Activated T-cell treated with anti-CD3 and anti-CD28 coated beads for 24 hours (primary cell): Measurements from ENCODE around the gene MARK3.
A peak's percentile ranks its signal among the peaks of the same experiment; 100 is the strongest.
"Not testable (repeated sequence)": the region's sequence is repeated elsewhere in the genome, so short reads cannot be mapped to it uniquely, and the experiment has no call there.

Experiments used
- DNase-seq: peaks from one replicate; pipeline ENCODE4 v3.0.0-alpha.2; 2020; ENCODE audit warnings: low read depth

The MARK3 gene

DNA sequence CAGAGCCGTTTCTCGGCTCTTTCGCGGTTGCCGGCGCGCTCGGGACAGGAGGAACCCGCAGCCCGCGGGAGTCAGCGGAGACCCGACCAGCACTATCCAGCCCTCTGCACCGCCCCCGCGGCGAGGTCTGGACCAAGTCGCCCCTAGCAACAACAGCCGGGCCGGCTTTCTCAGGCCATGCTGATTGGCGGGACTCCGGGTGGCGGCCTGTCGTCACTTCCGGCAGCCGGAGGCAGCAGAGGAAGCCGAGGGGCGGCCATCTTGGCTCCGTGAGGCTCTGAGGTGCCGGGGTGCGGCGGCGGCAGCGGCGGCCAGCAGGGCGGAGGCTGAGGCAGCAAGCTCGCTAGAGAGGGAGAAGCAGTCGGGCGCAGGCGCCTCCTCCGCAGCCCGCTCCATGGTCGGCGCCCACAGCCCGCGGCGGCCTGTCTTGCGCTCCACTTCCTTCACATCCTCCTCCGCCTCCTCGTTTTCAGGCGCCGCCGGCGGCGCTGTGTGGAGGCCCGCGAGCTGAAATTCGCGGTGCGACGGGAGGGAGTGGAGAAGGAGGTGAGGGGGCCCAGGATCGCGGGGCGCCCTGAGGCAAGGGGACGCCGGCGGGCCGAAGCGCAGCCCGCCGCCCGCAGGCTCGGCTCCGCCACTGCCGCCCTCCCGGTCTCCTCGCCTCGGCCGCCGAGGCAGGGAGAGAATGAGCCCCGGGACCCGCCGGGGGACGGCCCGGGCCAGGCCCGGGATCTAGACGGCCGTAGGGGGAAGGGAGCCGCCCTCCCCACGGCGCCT lies at the start of gene MARK3:
TSS of gene MARK3 (plus strand) at position 264 of the 777 bp plus-strand sequence. CDS start 615 bp downstream, outside the sequence.
- peak; percentile 96 for DNase-seq

GRCh38 chr14:103336191-103336590 lies 49.0 kb upstream of the MARK3 start:
- DNase-seq: no peak

- no peak for DNase-seq
These were observed 47.4 kb upstream of the MARK3 start for GRCh38 chr14:103337794-103338193.

- no peak for DNase-seq
These were observed 45.7 kb upstream of the MARK3 start for GRCh38 chr14:103339561-103339960.

- DNase-seq: no peak
These were observed 44.6 kb upstream of the MARK3 start for GRCh38 chr14:103340480-103341212.

DNA sequence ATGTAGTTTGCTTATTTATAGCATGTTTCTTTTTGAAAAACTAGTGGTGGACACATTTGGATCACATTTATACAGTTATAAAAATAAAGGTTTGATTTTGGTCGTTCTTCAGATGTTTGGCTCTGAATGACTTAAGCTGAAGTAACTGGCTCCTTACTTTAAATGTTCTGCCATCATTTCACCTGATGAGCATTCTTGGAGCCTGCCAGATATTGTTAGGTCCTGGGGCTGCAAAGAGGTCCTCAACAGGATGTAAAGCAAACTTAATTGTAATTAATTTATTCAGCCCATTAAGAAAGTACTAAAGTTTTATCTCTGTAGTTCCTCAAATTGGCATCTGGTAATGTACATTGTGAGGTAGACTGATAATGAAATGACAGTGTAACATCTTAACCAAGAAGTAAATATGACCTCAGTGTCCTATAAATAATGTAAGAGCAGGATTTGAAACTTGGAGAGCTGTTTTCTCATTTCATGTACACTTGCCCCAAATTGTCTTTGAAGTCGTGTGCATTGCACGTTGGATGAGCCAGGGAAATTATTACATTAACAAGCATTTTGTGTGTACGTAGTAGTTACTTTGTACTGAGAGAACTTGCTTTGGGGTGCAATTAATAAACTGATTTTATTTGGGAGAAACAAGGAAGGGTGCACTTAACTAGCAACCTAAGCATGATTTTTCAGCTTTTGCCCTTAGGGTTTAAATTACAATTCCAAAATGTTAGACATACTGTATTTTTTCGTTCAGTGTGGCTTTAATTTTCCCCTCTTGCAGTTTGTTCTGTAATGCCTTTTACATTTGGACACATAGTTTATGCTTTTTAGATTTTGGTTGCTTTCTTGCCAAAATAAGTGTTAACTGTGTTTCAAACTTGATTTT lies 43.7 kb upstream of the MARK3 start:
- DNase-seq: no peak

GRCh38 chr14:103343164-103343879 lies 41.9 kb upstream of the MARK3 start:
- no peak for DNase-seq

- DNase-seq: no peak
These were observed 41.1 kb upstream of the MARK3 start for GRCh38 chr14:103343905-103344797.

DNA sequence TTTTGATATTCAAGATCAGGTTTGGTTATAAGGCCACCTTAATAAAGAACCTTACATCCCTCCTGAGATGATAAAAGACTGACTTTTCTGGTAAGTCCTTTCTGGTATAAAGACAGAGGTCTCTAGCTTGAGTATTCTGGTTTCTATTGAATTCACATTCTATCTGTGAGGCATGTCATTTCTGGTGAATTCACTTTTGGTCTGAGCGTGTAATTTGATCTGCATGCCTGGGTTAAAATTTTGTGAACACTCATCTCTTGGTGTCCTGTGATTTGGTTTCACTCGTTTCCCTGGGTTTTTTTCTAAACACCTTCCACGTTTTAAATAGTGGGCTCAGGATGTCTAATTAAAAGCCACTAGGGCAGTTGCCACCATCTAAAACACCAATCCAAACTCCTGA lies 38.9 kb upstream of the MARK3 start:
- no peak for DNase-seq

DNA sequence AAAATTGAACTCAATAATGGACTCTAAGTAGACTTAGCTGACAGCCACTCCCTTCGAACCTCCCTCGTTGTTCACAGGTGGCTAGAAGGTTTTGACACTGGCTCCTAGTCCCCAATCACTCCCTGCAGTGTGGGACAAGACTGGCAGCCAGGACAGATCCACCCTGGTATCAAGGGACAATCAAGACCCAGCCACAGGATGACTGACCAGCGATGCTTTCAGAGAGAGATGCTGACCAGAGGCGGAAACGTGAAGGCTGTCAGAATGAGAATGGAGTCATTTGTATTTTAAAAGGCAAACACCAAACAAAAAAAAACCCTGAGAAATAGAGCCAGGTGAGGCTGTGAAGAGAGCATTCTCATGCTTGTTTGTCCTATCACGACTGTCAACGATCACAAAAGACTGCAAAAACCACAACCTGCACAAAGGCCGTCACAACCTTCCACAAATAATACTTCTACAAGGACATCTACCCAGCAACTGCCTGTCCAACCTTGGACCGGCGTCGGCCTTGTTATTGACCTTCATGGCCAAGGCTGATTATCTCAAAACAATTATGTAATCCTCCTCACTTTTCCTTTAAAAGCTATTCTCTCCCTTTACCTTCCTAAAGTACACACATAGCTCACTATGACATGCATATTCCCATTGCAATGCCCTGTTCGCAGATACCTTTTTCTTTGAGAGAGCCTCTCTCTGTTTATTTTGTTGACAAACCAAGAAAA lies 38.0 kb upstream of the MARK3 start:
- DNase-seq: no peak

DNA sequence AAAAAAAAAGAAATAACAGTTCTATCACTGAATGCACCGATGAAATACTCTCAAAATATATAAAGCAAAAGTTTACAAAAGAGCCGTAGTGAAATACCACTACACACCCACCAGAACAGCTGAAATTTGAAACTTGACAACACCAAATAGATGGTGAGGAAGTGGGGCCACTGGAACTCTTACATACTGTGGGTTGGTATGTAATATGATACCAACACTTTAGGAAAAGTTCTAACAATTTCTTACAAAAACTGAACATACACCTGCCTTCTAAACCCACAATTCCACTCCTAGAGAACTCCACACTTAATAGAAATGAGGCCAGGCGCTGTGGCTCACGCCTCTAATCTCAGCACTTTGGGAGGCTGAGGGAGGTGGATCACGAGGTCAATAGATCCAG lies 37.1 kb upstream of the MARK3 start:
- no peak for DNase-seq

- no peak for DNase-seq
These were observed 35.2 kb upstream of the MARK3 start for GRCh38 chr14:103349982-103350381.

DNA sequence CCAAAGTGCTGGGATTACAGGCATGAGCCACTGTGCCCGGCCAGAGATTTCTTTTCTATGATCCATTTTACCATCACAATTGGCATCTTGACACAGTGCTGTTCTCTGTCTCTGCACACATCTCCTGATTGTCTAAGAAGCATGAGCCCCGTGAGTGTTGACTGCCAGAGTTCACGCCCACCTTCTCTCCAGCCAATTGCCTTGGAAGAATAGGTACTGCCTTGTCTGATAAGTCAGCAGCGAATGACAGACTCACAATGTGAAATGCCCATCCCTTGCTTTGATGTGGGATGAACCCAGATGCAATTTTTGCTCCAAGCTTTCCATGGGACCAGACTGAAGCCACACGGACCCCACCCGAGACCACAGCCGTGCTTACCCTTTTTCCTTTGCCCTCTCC lies 31.9 kb upstream of the MARK3 start:
- DNase-seq: no peak

DNA sequence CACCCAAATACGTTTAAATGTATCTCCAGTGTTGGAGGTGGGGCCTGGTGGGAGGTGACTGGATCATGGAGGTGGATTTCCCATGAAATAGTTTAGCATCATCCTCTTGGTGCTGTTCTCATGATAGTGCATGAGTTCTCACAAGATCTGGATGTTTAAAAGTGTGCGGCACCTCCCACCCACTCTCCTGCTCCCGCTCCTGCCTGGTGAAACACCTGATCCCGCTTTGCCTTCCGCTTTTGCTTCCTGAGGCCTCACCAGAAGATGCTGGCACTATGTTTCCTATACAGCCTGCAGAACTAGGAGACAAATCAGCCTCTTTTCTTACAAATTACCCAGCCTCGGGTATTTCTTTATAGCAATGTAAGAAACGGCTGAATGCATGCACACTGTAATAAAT lies 31.1 kb upstream of the MARK3 start:
- no peak for DNase-seq

GRCh38 chr14:103356024-103356682 lies 29.1 kb upstream of the MARK3 start:
- no peak for DNase-seq

GRCh38 chr14:103357552-103357951 lies 27.7 kb upstream of the MARK3 start:
- DNase-seq: not testable (repeated sequence)

- no peak for DNase-seq
These were observed 24.7 kb upstream of the MARK3 start for GRCh38 chr14:103360548-103360947.

DNA sequence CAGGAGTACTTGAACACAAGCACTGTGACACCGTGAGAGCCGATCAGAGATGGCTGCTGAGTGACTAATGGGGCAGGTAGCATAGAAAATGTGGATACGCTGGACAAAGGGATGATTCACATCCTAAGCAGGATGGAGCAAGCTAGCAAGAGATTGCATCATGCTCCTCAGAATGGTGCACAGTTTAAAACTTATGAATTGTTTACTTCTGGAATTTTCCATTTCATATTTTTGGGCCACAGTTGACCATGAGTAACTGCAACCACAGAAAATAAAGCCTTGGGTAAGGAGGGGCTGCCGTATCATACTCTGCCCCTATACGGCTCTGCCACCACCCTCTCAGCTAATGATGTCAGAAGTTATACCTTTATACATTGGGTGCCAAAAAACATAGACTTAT lies 23.3 kb upstream of the MARK3 start:
- DNase-seq: no peak

DNA sequence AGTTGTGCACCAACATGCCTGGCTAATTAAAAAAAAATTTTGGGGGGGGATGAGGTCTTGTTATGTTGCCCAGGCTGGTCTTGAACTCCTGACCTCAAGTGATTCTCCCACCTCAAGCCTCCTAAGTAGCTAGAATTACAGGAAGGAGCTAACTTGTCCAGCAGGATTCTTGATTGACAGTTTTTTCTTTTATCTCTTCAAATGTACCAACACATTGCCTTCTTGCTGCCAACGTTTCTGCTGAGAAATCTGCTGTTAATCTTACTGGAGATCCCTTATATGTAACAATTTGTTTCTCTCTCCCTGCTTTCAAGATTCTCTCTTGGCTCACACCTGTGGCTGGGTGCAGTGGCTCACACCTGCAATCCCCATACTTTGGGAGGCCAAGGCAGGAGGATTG lies 22.4 kb upstream of the MARK3 start:
- DNase-seq: no peak

- DNase-seq: no peak
These were observed 18.5 kb upstream of the MARK3 start for GRCh38 chr14:103366741-103367140.
